NCI-H345 treated with DMSO at 0.1 percent for 48 hours (cell line): ENCODE results near the gene CYCS.

ENCODE experiments used
- DNase-seq: peaks from one replicate; lab custom pipeline; 2025; ENCODE audit not compliant: unreplicated experiment; lab: John Stamatoyannopoulos, UW

The CYCS gene

DNA sequence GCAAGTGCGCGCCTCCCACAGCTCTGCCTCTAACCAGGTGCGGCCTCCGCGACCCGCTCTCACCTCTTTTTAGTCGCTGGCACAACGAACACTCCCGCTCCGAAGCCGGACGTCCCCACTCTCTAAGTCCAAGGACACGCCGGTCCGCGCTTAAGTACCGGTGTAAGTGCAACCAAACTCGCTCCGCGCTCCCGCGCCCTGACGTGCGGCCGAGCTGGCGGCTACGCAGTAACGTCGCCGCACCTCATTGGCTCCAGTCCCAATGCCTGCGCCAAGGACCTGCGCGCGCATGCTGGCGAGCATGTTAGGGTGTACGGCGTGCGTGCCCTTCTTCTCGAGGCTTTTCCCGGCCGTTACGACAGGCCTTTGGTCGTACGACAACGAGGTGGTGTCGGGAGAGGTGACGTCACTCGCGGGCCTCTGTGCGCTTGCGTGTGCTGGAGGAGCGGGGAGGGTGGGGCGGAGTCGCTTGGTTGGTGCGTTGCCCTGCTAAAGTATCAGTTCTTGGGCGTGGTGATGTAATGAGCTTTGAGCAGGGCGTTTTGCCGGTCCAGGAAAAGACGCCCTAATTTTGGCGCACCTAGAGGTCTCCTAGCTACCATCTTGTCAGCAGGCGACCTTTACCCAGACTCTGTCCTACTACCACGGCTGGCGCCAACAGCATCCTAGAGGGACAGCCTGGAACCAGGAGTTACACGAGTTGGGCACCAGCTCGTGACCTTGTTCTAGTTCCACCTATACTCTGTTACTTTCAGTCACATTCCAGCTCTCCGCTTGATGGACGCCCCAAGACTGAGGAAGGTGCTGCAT is at the start of gene CYCS:
Gene CYCS, minus strand, starts transcription at position 124 of the 810 bp plus-strand sequence. CDS start 1,141 bp downstream, outside the sequence.
- peak; percentile 98 for DNase-seq

GRCh38 chr7:25173184-25173583 is 48.1 kb upstream of the CYCS start:
- DNase-seq: no peak

- DNase-seq: no peak
These were observed 46.5 kb upstream of the CYCS start for GRCh38 chr7:25171516-25171915.

DNA sequence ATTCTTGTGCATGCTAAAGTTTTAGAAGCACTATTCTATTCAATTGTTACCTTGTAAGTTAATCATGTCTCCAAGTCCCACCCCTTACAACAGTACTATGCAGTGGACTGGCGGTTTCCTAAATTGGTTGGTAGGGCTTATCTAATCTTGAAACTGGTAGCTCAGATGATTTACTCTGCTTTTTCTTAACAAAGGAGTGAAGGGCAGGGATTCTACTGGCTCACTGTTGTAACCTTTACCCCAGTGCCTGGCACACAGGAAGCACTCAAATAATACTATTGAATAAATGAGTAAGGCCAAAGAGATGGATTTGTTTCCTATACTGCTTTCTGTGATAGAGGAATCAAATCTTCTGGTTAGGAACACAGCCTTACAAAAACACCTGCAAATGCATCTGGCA is 46.0 kb upstream of the CYCS start:
- DNase-seq: no peak

DNA sequence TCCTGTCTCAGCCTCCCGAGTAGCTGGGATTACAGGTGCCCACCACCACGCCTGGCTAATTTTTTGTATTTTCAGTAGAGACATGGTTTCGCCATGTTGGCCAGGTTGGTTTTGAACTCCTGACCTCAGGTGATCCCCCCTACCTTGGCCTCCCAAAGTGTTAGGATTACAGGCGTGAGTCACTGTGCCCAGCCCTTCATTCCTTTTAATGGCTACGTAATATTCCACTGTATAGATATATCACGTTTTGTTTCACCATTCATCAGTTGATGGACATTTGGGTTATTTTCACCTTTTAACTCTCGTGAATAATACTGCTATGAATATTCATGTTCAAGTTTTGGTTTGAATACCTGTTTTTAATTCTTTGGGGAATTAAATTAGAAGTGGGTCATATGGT is 44.6 kb upstream of the CYCS start:
- DNase-seq: no peak

- DNase-seq: no peak
These were observed 43.1 kb upstream of the CYCS start for GRCh38 chr7:25168145-25168544.

DNA sequence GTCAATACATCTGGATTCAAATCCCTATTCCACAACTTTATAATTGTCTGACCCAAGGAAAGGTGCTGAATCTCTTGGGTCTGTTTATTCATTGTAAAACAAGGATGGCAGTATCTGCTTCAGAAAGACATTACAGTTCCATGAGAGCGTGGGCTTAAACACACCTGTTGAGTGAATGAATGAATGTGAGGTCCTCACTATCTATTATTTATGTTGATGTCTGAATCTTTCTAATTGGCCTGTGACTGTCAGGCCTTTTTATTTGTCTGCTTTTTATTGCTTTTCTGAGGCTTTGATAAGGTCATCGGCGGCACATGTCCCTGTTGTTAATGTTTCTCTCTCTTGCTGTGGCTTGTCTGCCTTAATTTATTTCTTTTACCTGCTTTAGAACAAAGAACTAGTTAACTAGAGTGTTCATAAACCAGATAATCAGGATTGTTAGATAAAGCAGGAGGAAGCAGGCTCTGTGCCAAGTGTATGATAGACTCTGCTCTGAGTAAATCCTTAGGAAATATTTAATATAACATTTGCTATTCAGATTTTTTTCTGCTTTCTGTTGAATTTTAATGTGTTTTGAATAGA is 42.3 kb upstream of the CYCS start:
- no peak for DNase-seq

DNA sequence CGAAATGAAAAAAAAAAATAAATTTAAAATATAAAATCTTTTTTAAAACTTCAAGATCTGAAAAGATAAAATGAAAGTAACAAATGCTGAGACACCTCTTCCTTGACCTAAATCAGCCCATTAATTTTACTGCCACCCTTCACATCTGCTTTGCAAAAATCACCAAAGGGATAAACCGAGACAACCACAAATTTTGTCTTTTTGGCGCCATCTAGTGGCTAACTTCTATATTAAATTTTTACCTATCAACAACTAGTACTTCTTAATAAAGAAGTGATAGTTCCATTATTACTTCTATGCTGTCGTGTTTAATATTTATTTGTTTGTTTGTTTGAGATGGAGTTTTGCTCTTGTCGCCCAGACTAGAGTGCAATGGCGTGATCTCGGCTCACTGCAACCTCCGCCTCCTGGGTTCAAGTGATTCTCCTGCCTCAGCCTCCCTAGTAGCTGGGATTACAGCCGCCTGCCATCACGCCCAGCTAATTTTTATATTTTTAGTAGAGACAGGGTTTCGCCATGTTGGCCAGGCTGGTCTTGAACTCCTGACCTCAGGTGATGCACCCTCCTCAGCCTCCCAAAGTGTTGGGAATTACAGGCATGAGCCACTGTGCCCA is 35.0 kb upstream of the CYCS start:
- DNase-seq: peak; percentile 15

GRCh38 chr7:25158966-25159365 is 33.9 kb upstream of the CYCS start:
- no peak for DNase-seq

GRCh38 chr7:25151773-25152172 is 26.7 kb upstream of the CYCS start:
- no peak for DNase-seq

DNA sequence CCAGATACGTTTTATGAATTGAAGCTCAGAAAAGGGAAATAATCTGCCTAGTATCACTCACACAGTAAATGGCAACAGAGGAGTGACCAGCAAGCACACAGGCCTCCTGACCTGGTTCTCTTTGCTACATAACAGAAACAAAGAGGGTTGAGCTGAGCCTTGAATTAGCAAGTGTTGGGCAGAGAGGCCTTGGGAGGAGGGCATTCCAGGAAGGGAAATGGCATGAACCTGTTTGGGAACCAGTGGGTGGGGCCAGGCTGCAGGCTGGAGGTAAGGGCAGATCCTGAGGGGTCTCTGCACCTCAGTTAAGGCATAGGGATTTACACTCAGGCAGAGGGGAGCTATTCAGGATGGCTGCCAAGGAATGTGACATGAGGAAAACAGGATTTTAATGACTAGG is 24.8 kb upstream of the CYCS start:
- DNase-seq: no peak

- DNase-seq: no peak
These were observed 23.9 kb upstream of the CYCS start for GRCh38 chr7:25148772-25149575.

- DNase-seq: no peak
These were observed 18.7 kb upstream of the CYCS start for GRCh38 chr7:25143763-25144162.

- DNase-seq: no peak
These were observed 14.5 kb upstream of the CYCS start for GRCh38 chr7:25139536-25139935.

DNA sequence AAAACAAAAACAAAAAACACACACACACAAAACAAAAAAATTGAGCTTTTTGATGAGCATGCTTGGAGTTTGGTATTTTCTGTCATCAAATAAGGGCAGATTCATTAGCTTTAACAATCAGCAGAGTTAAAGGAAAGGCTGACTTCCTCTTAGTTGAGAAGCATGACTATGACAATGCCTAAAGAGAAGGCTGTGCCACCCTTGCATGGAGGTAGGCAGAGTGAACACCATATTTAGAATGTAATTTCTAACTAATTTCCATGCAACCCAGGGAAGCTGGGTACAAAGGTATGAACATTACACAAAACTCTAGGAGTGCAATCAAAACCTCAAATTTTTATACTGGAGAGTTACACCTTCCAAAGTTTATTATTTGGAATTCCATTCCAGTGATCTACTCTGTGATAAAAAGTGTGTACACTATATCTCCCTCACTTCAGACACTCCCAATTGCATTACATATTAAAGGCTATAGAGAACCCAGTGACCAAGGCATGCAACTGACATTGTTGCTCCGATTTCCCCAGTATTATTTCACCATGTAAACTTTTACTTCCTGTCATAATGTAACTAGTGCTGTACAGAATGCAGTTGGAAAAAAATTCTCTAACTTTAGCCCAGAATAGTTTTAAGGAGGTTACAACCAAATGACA is 9.4 kb upstream of the CYCS start:
- DNase-seq: no peak

GRCh38 chr7:25132430-25132829 is 7.4 kb upstream of the CYCS start:
- no peak for DNase-seq

GRCh38 chr7:25126751-25127150 is 1.7 kb upstream of the CYCS start:
- DNase-seq: no peak

DNA sequence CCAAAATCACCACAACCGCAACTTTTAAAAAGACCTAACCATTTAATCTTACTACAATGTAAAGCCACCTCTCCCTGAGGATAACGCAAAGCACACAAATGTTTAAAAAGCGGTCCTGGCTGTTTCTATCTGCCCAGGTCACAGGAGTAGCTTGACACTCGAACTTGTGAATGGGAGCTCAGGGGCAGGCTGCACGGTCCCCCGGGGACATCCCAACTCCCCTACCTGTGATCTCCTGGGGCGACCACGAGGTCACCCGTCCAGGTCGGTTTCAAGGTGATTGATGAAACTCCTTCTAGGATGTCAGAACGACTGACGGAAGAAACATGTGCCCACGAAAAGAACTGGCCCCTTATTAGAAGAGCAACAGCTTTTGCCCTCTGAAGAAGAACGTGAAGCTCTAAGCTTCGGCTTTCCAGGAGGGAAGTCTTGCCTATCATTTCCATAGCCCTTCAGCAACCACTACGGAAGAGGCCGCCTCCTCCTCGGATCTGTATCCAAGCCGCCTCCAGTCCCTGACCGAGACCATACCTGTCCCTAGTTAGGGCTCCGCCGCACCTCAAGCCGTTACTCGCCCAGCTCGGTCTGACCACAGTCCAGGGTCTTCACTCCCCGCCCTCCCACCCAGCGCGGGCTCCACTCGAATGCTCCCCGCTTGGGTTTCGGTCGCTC is 459 bp downstream of the CYCS start:
- no peak for DNase-seq

GRCh38 chr7:25122373-25122772 is 2.7 kb downstream of the CYCS start:
- DNase-seq: no peak

DNA sequence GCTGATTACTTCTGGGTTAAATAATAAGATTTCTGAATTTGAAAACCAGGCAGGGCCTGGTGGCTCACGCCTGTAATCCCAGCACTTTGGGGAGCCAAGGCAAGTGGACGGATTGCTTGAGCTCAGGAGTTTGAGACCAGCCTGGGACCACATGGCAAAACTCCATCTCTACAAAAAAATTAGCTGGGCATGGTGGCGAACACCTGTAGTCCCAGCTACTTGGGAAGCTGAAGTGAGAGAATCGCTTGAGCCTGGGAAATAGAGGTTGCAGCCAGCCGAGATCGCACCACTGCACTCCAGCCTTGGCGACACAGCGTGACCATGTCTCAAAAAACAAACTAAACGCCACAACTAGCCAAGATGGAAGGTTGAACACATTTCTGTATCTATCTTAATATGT is 3.5 kb downstream of the CYCS start:
- no peak for DNase-seq
